Gastrocnemius medialis (tissue), 4 donors: ENCODE measurements around the gene GLIS2. TPM values are rescaled to one million over a fixed set of nuclear protein-coding genes. Genes with fewer than 3 reads are reported as not detected.
A peak's percentile ranks its signal among the peaks of the same experiment; 100 is the strongest.

Experiments used
- ATAC-seq, 2 donors: fragments of 150-250 bp; one replicate each; pipeline ENCODE4 v1.9.1; 2016
- DNase-seq, 2 donors: peaks; one replicate each; pipeline ENCODE4 v3.0.0-alpha.2; 2019
- H3K27ac ChIP-seq, 4 donors: fragments of 200-600 bp; sonication (generic); 1 replicate in 1 of 4; 2 replicates in 3 of 4; pipeline ENCODE4 v1.5.1; 2016 to 2018; ENCODE audit warnings: mild to moderate bottlenecking in 2 of 4, moderate library complexity in 1 of 4
- H3K27me3 ChIP-seq, 3 donors: fragments of 200-600 bp; sonication (generic) in 2 of 3; 1 replicate in 1 of 3; 2 replicates in 2 of 3; pipeline versions ENCODE4 v1.5.1 to v1.6.0; 2016 to 2019; ENCODE audit warnings: mild to moderate bottlenecking in 1 of 3, moderate library complexity in 1 of 3
- H3K36me3 ChIP-seq, 2 donors: fragments of 200-600 bp; sonication (generic) in 1 of 2; one replicate each; pipeline ENCODE4 v1.5.1; 2017 to 2018
- H3K4me1 ChIP-seq, 2 donors: fragments of 200-600 bp; sonication (generic) in 1 of 2; one replicate each; pipeline ENCODE4 v1.5.1; 2016 to 2017; ENCODE audit warnings: mild to moderate bottlenecking in 2 of 2
- H3K4me3 ChIP-seq, 4 donors: fragments of 200-600 bp; sonication (generic) in 3 of 4; 1 replicate in 1 of 4; 2 replicates in 3 of 4; pipeline ENCODE4 v1.5.1; 2016 to 2019; ENCODE audit warnings: mild to moderate bottlenecking in 2 of 4
- H3K9me3 ChIP-seq, 3 donors: fragments of 200-600 bp; sonication (generic) in 2 of 3; 1 replicate in 1 of 3; 2 replicates in 2 of 3; pipeline ENCODE4 v1.5.1; 2016 to 2019
- CTCF ChIP-seq, 5 experiments: fragments of 450-650 bp in 3 of 5; fragments of 200-600 bp in 2 of 5; sonication (generic) in 2 of 5; IDR thresholded peaks in 4 of 5; conservative IDR thresholded peaks in 1 of 5; 1 replicate in 4 of 5; 2 replicates in 1 of 5; pipeline ENCODE4 v1.5.1; 2016 to 2019; ENCODE audit warnings: antibody characterized with exemption in 5 of 5, mild to moderate bottlenecking in 3 of 5, moderate library complexity in 3 of 5
- POLR2A ChIP-seq, 2 donors: fragments of 450-650 bp; IDR thresholded peaks; one replicate each; pipeline ENCODE4 v1.6.1; 2017; ENCODE audit warnings: antibody characterized with exemption in 2 of 2, mild to moderate bottlenecking in 2 of 2, moderate library complexity in 2 of 2
- in situ Hi-C, 4 donors: fragments of 200-750 bp; cut with MboI; loops; one replicate each; pipeline versions ENCODE4 v1.15.0 to v1.8.0; 2017; ENCODE audit warnings: low sequenced_read_pairs in 4 of 4
- intact Hi-C: fragments of 100-400 bp; cut with DNase I; formaldehyde crosslinking; loops from one replicate; pipeline ENCODE4 v1.15.1; 2023; ENCODE audit warnings: low total_unique reads
- total RNA-seq, 4 donors: library from RNA; depleted of rRNA; stranded (reverse); fragments of >200 nt; gene quantifications; one replicate each; pipeline versions ENCODE4 v1.1.0 to v1.2.3, GENCODE V29; 2016

Gene GLIS2
- total RNA-seq, 4 donors from 2014 or later, result 0.81 to 0.95 (median 0.95) TPM; not detected in 1

- Histone ChIP-seq H3K36me3 (peaks cover 0 to 7% of the 10 kb centered on the region in 2 donors), H3K4me1 (no peaks in the 10 kb centered on the region), H3K9me3 (no peaks in the 10 kb centered on the region), H3K27ac (no peak overlapping the region), H3K27me3 (no peaks in the 10 kb centered on the region), H3K4me3 (no peak overlapping the region)
- intact Hi-C loops, result no loop called here
- ATAC-seq (no peak), DNase-seq (no peak)
- TF ChIP-seq POLR2A (IDR thresholded peaks at IDR 0.05), result no peak
- TF ChIP-seq CTCF (IDR thresholded peaks at IDR 0.05 in 4 of 5, conservative IDR thresholded peaks at IDR 0.05 in 1 of 5), result no peak
- in situ Hi-C loops, result no loop called here
Observed at GRCh38 chr16:4365615-4366014, 49.7 kb downstream of the GLIS2 start.

GRCh38 chr16:4366016-4366415, 50.1 kb downstream of the GLIS2 start:
- Histone ChIP-seq H3K27me3 (no peaks in the 10 kb centered on the region), H3K4me1 (no peaks in the 10 kb centered on the region), H3K4me3 (no peak overlapping the region), H3K36me3 (peaks cover 0 to 7% of the 10 kb centered on the region in 2 donors), H3K9me3 (no peaks in the 10 kb centered on the region), H3K27ac (no peak overlapping the region)
- ATAC-seq (no peak), DNase-seq (no peak)
- intact Hi-C loops (no loop called here), in situ Hi-C loops (no loop called here)
- TF ChIP-seq CTCF (IDR thresholded peaks at IDR 0.05 in 4 of 5, conservative IDR thresholded peaks at IDR 0.05 in 1 of 5), result no peak
- TF ChIP-seq POLR2A (IDR thresholded peaks at IDR 0.05), result no peak

- Histone ChIP-seq H3K4me1 (peaks cover 3 to 8% of the 10 kb centered on the region in 2 donors), H3K27ac (no peak overlapping the region), H3K36me3 (peaks cover 0 to 7% of the 10 kb centered on the region in 2 donors), H3K27me3 (no peaks in the 10 kb centered on the region), H3K4me3 (no peak overlapping the region), H3K9me3 (no peaks in the 10 kb centered on the region)
- intact Hi-C loops (no loop called here), in situ Hi-C loops (no loop called here)
- ATAC-seq (no peak), DNase-seq (no peak)
- no peak for TF ChIP-seq CTCF (IDR thresholded peaks at IDR 0.05 in 4 of 5, conservative IDR thresholded peaks at IDR 0.05 in 1 of 5)
- no peak for TF ChIP-seq POLR2A (IDR thresholded peaks at IDR 0.05)
Observed at GRCh38 chr16:4367393-4367856, 51.6 kb downstream of the GLIS2 start.

GRCh38 chr16:4369007-4369733, 53.3 kb downstream of the GLIS2 start:
- Histone ChIP-seq H3K4me1 (peaks cover 10 to 16% of the 10 kb centered on the region in 2 donors), H3K36me3 (peaks cover 0 to 7% of the 10 kb centered on the region in 2 donors), H3K4me3 (no peak overlapping the region), H3K27me3 (no peaks in the 10 kb centered on the region), H3K9me3 (no peaks in the 10 kb centered on the region), H3K27ac (peak overlapping the region in 2 of 4 donors; percentile 9 to 31)
- ATAC-seq, result no peak
- in situ Hi-C loops (no loop called here), intact Hi-C loops (no loop called here)
- no peak for DNase-seq
- no peak for TF ChIP-seq CTCF (IDR thresholded peaks at IDR 0.05 in 4 of 5, conservative IDR thresholded peaks at IDR 0.05 in 1 of 5)
- TF ChIP-seq POLR2A (IDR thresholded peaks at IDR 0.05), result no peak
